WTC11 (cell line): ENCODE data around the gene NAV3. TPM values are rescaled to one million over a fixed set of nuclear protein-coding genes. Genes with fewer than 3 reads are reported as not detected.

ENCODE experiments used
- ATAC-seq: fragments of 200-7000 bp; cut with Tn5 transposase; 2 replicates; pipeline ENCODE4 v1.10.0; 2021; ENCODE audit warnings: mild to moderate bottlenecking, moderate library complexity
- CTCF ChIA-PET: fragments of 300-600 bp; sonication (Branson Sonifier 250); formaldehyde crosslinking; loops from one replicate; lab custom pipeline; 2021; ENCODE audit warnings: antibody characterized with exemption; lab: Charles Lee
- POLR2A ChIA-PET: fragments of 350-600 bp; sonication (Branson Sonifier 250); formaldehyde crosslinking; loops from one replicate; lab custom pipeline; 2021; ENCODE audit warnings: antibody characterized with exemption; lab: Charles Lee
- DNase-seq: peaks from one replicate; pipeline ENCODE4 v3.0.0; 2021; ENCODE audit warnings: low spot score
- H3K27ac Mint-ChIP-seq: 2 replicates; pipeline ENCODE4 v1.8.0; 2021; ENCODE audit warnings: mixed read lengths
- H3K27me3 Mint-ChIP-seq: 2 replicates; pipeline ENCODE4 v1.8.0; 2021; ENCODE audit warnings: low read depth, mild to moderate bottlenecking, moderate library complexity, mixed read lengths
- H3K36me3 Mint-ChIP-seq: 2 replicates; pipeline ENCODE4 v1.8.0; 2021; ENCODE audit warnings: mixed read lengths
- H3K4me1 Mint-ChIP-seq: 2 replicates; pipeline ENCODE4 v1.8.0; 2022; ENCODE audit warnings: mixed read lengths
- H3K4me3 Mint-ChIP-seq: 2 replicates; pipeline ENCODE4 v1.8.0; 2021; ENCODE audit warnings: mild to moderate bottlenecking, moderate library complexity, mixed read lengths
- H3K9me3 Mint-ChIP-seq: 2 replicates; pipeline ENCODE4 v1.8.0; 2021; ENCODE audit warnings: mixed read lengths
- AFF4 ChIP-seq: sonication (generic); formaldehyde crosslinking; IDR thresholded peaks from 2 replicates; pipeline ENCODE4 v1.8.1; 2023; ENCODE audit warnings: mild to moderate bottlenecking, missing genetic modification reagents, borderline replicate concordance
- AR ChIP-seq: fragments of 250-450 bp; sonication (Bioruptor Pico); IDR thresholded peaks from 2 replicates; pipeline ENCODE4 v1.9.0; 2021; ENCODE audit warnings: mild to moderate bottlenecking
- ATF1 ChIP-seq: sonication (generic); formaldehyde crosslinking; IDR thresholded peaks from 2 replicates; pipeline ENCODE4 v1.8.1; 2023; ENCODE audit warnings: mild to moderate bottlenecking, moderate library complexity, missing genetic modification reagents
- CBFB ChIP-seq: sonication (generic); formaldehyde crosslinking; IDR thresholded peaks from 2 replicates; pipeline ENCODE4 v1.8.1; 2022; ENCODE audit warnings: mild to moderate bottlenecking, low read depth, missing genetic modification reagents
- CDX4 ChIP-seq: fragments of 250-450 bp; sonication (Bioruptor Pico); IDR thresholded peaks from 2 replicates; pipeline ENCODE4 v1.9.0; 2021; ENCODE audit warnings: moderate library complexity, mild to moderate bottlenecking, inconsistent platforms, borderline replicate concordance
- CREB1 ChIP-seq: sonication (generic); formaldehyde crosslinking; IDR thresholded peaks from 2 replicates; pipeline ENCODE4 v1.8.0; 2023; ENCODE audit warnings: mild to moderate bottlenecking, missing genetic modification reagents
- CREM ChIP-seq: sonication (generic); formaldehyde crosslinking; IDR thresholded peaks from 2 replicates; pipeline ENCODE4 v1.8.1; 2022; ENCODE audit warnings: mild to moderate bottlenecking, missing genetic modification reagents, moderate library complexity
- EMX1 ChIP-seq: fragments of 250-450 bp; sonication (Bioruptor Pico); IDR thresholded peaks from 2 replicates; pipeline ENCODE4 v1.8.0; 2021; ENCODE audit warnings: mild to moderate bottlenecking
- FOXP4 ChIP-seq: sonication (generic); formaldehyde crosslinking; IDR thresholded peaks from 2 replicates; pipeline ENCODE4 v1.8.0; 2022; ENCODE audit warnings: mild to moderate bottlenecking, missing genetic modification reagents
- GTF2I ChIP-seq: fragments of 250-450 bp; sonication (Bioruptor Pico); conservative IDR thresholded peaks from 2 replicates; pipeline ENCODE4 v1.4.0; 2021; ENCODE audit warnings: mild to moderate bottlenecking
- JAZF1 ChIP-seq: fragments of 250-450 bp; sonication (Bioruptor Pico); IDR thresholded peaks from 2 replicates; pipeline ENCODE4 v1.9.0; 2021; ENCODE audit warnings: moderate library complexity, mild to moderate bottlenecking, inconsistent platforms
- JUN ChIP-seq: sonication (generic); formaldehyde crosslinking; IDR thresholded peaks from 2 replicates; pipeline ENCODE4 v1.8.0; 2023; ENCODE audit warnings: mild to moderate bottlenecking, missing genetic modification reagents
- MXD4 ChIP-seq: fragments of 250-450 bp; sonication (Bioruptor Pico); IDR thresholded peaks from 2 replicates; pipeline ENCODE4 v1.8.0; 2021; ENCODE audit warnings: mild to moderate bottlenecking, moderate library complexity, borderline replicate concordance
- NR1H2 ChIP-seq: sonication (generic); formaldehyde crosslinking; IDR thresholded peaks from 2 replicates; pipeline ENCODE4 v1.9.0; 2021; ENCODE audit warnings: mild to moderate bottlenecking, moderate library complexity, missing genetic modification reagents
- NR3C1 ChIP-seq: sonication (generic); formaldehyde crosslinking; conservative IDR thresholded peaks from 2 replicates; pipeline ENCODE4 v1.8.1; 2023; ENCODE audit warnings: low read depth, mild to moderate bottlenecking, missing genetic modification reagents
- OVOL2 ChIP-seq: fragments of 250-450 bp; sonication (Bioruptor Pico); IDR thresholded peaks from 2 replicates; pipeline ENCODE4 v1.9.0; 2021; ENCODE audit warnings: mild to moderate bottlenecking, borderline replicate concordance
- SOX15 ChIP-seq: fragments of 250-450 bp; sonication (Bioruptor Pico); IDR thresholded peaks from 2 replicates; pipeline ENCODE4 v1.9.0; 2021; ENCODE audit warnings: mild to moderate bottlenecking
- TEAD4 ChIP-seq: sonication (generic); formaldehyde crosslinking; IDR thresholded peaks from 2 replicates; pipeline ENCODE4 v1.8.0; 2022; ENCODE audit warnings: mild to moderate bottlenecking, missing genetic modification reagents
- ZBTB43 ChIP-seq: sonication (generic); formaldehyde crosslinking; IDR thresholded peaks from 2 replicates; pipeline ENCODE4 v1.8.1; 2023; ENCODE audit warnings: mild to moderate bottlenecking, missing genetic modification reagents
- ZMAT4 ChIP-seq: fragments of 250-450 bp; sonication (Bioruptor Pico); IDR thresholded peaks from 2 replicates; pipeline ENCODE4 v1.9.0; 2021; ENCODE audit warnings: mild to moderate bottlenecking
- ZNF416 ChIP-seq: fragments of 250-450 bp; sonication (Bioruptor Pico); IDR thresholded peaks from 2 replicates; pipeline ENCODE4 v1.9.0; 2021; ENCODE audit warnings: mild to moderate bottlenecking, inconsistent platforms
- ZNF532 ChIP-seq: fragments of 250-450 bp; sonication (Bioruptor Pico); IDR thresholded peaks from 2 replicates; pipeline ENCODE4 v1.9.0; 2021; ENCODE audit warnings: mild to moderate bottlenecking, borderline replicate concordance
- total RNA-seq: library from RNA; stranded (reverse); gene quantifications from 3 replicates; pipeline ENCODE4 v1.2.3, GENCODE V29; 2021

The NAV3 gene
- total RNA-seq, 1 experiment from 2014 or later = 3.3 TPM

- TF ChIP-seq NR1H2 (CRISPR knock-in tag) (no peak), JAZF1 (CRISPR knock-in tag) (no peak), JUN (CRISPR knock-in tag) (no peak), ATF1 (CRISPR knock-in tag) (no peak), OVOL2 (CRISPR knock-in tag) (no peak), FOXP4 (no peak), CREM (CRISPR knock-in tag) (no peak), SOX15 (CRISPR knock-in tag) (no peak), ZMAT4 (CRISPR knock-in tag) (no peak), ZNF416 (CRISPR knock-in tag) (no peak)
Observed at GRCh38 chr12:77979597-77980250, 149.0 kb downstream of the NAV3 start (continued).

- DNase-seq (no peak), ATAC-seq (no peak)
- H3K9me3 Mint-ChIP-seq = no peaks in the 10 kb centered on the region
- no peak overlapping the region for H3K27ac Mint-ChIP-seq
- H3K4me1 Mint-ChIP-seq = 0 out of 2 replicates have a peak, but pooled peaks cover 2% of the 10 kb centered on the region
- ChIA-PET POLR2A (interaction anchor here (0.7 kb wide), 1 partner anchor 21 kb away, joined by 3 read pairs; no protein-coding TSS in a partner anchor), CTCF (no interaction called here)
- no peaks in the 10 kb centered on the region for H3K27me3 Mint-ChIP-seq
- H3K4me3 Mint-ChIP-seq = no peak overlapping the region
- H3K36me3 Mint-ChIP-seq = no peaks in the 10 kb centered on the region
- TF ChIP-seq MXD4 = no peak
- no peak for TF ChIP-seq EMX1
- no peak for TF ChIP-seq NR3C1 (CRISPR knock-in tag)
- no peak for TF ChIP-seq CBFB
- no peak for TF ChIP-seq CDX4 (CRISPR knock-in tag)
- TF ChIP-seq ZNF532 (CRISPR knock-in tag) = no peak
- TF ChIP-seq AFF4 (CRISPR knock-in tag) = no peak
- TF ChIP-seq CREB1 (CRISPR knock-in tag) = no peak
- TF ChIP-seq AR = no peak
- TF ChIP-seq GTF2I = no peak
- no peak for TF ChIP-seq ZBTB43 (CRISPR knock-in tag)
- no peak for TF ChIP-seq TEAD4 (CRISPR knock-in tag)
Observed at GRCh38 chr12:77980782-77981181, 150.1 kb downstream of the NAV3 start.
